ENCODE measurements around the gene SLC35G4.

Gene SLC35G4

GRCh38 chr18:11654736-11655605 is 45.6 kb downstream of the SLC35G4 start:
- TF ChIP-seq KLF9 (tag by site-specific recombination; IDR thresholded peaks at IDR 0.05; ENCODE audit: low read depth) (no peak), CTCF (tag by site-specific recombination; IDR thresholded peaks at IDR 0.05) (peak; percentile 80), ZNF654 (tag by site-specific recombination; IDR thresholded peaks at IDR 0.05; ENCODE audit: low read depth) (peak; percentile 74), KLF1 (tag by site-specific recombination; IDR thresholded peaks at IDR 0.05) (peak; percentile 64)
- ChIA-PET POLR2A (no interaction called here), CTCF (interaction anchor here (0.5 to 6.2 kb wide), 55 partner anchors 8 to 1048 kb away, joined by 3 to 112 read pairs (median 4); partner anchors contain the start of genes GNAL, IMPA2 and PSMG2)
- Histone ChIP-seq H3K4me3 (ENCODE audit: low read depth, low read length) (no peak overlapping the region), H3K9me3 (ENCODE audit: control insufficient read depth, insufficient read depth, low read depth, low read length) (no peaks in the 10 kb centered on the region), H3K4me1 (ENCODE audit: control insufficient read depth, insufficient read depth, low read length) (no peaks in the 10 kb centered on the region), H3K36me3 (ENCODE audit: control insufficient read depth in 2 of 2, insufficient read depth in 1 of 2, low read length in 2 of 2) (no peaks in the 10 kb centered on the region), H3K27ac (ENCODE audit: extremely low read depth, low read depth, low read length) (no peak overlapping the region)

DNA sequence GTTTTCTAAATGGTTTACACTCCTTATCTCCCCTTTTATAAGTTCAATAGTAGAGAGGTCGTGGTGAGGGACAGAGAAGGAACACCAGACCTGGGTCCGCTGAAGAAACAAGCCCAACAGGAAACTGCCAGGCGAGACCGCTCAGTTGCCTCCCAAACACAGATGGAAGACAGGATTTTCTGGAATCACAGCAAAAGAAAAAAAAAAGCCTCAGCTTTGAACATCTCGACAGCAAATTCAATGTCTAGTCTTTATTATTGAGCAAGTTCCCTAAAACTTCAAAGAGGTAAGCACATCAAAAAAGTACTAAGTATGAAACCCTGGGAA is 46.2 kb downstream of the SLC35G4 start:
- Histone ChIP-seq H3K4me3 (ENCODE audit: low read depth, low read length) (no peak overlapping the region), H3K9me3 (ENCODE audit: control insufficient read depth, insufficient read depth, low read depth, low read length) (no peaks in the 10 kb centered on the region), H3K36me3 (ENCODE audit: control insufficient read depth in 2 of 2, insufficient read depth in 1 of 2, low read length in 2 of 2) (no peaks in the 10 kb centered on the region), H3K4me1 (ENCODE audit: control insufficient read depth, insufficient read depth, low read length) (no peaks in the 10 kb centered on the region), H3K27ac (ENCODE audit: extremely low read depth, low read depth, low read length) (no peak overlapping the region)
- ChIA-PET POLR2A (no interaction called here), CTCF (interaction anchor here (0.6 to 6.2 kb wide), 50 partner anchors 8 to 1048 kb away, joined by 3 to 112 read pairs (median 5); partner anchors contain the start of genes GNAL, IMPA2 and PSMG2)
- TF ChIP-seq ZNF530 (tag by site-specific recombination; IDR thresholded peaks at IDR 0.05; ENCODE audit: low read depth) (no peak), ZNF621 (tag by site-specific recombination; IDR thresholded peaks at IDR 0.05) (no peak), ZNF292 (tag by site-specific recombination; IDR thresholded peaks at IDR 0.05; ENCODE audit: borderline replicate concordance, low read depth) (no peak), ZEB2 (tag by site-specific recombination; IDR thresholded peaks at IDR 0.05) (no peak), ZBTB48 (tag by site-specific recombination; IDR thresholded peaks at IDR 0.05) (no peak)
- TF ChIP-seq, protein P1, sequence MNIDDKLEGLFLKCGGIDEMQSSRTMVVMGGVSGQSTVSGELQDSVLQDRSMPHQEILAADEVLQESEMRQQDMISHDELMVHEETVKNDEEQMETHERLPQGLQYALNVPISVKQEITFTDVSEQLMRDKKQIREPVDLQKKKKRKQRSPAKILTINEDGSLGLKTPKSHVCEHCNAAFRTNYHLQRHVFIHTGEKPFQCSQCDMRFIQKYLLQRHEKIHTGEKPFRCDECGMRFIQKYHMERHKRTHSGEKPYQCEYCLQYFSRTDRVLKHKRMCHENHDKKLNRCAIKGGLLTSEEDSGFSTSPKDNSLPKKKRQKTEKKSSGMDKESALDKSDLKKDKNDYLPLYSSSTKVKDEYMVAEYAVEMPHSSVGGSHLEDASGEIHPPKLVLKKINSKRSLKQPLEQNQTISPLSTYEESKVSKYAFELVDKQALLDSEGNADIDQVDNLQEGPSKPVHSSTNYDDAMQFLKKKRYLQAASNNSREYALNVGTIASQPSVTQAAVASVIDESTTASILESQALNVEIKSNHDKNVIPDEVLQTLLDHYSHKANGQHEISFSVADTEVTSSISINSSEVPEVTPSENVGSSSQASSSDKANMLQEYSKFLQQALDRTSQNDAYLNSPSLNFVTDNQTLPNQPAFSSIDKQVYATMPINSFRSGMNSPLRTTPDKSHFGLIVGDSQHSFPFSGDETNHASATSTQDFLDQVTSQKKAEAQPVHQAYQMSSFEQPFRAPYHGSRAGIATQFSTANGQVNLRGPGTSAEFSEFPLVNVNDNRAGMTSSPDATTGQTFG (tag by site-specific recombination; IDR thresholded peaks at IDR 0.05; ENCODE audit: borderline replicate concordance): no peak
- TF ChIP-seq, protein P2, sequence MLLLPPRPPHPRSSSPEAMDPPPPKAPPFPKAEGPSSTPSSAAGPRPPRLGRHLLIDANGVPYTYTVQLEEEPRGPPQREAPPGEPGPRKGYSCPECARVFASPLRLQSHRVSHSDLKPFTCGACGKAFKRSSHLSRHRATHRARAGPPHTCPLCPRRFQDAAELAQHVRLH (tag by site-specific recombination; IDR thresholded peaks at IDR 0.05): no peak
- TF ChIP-seq, protein P3, sequence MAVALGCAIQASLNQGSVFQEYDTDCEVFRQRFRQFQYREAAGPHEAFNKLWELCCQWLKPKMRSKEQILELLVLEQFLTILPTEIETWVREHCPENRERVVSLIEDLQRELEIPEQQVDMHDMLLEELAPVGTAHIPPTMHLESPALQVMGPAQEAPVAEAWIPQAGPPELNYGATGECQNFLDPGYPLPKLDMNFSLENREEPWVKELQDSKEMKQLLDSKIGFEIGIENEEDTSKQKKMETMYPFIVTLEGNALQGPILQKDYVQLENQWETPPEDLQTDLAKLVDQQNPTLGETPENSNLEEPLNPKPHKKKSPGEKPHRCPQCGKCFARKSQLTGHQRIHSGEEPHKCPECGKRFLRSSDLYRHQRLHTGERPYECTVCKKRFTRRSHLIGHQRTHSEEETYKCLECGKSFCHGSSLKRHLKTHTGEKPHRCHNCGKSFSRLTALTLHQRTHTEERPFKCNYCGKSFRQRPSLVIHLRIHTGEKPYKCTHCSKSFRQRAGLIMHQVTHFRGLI (tag by site-specific recombination; IDR thresholded peaks at IDR 0.05): peak; percentile 66; the same call in 1 of the 2 replicates

DNA sequence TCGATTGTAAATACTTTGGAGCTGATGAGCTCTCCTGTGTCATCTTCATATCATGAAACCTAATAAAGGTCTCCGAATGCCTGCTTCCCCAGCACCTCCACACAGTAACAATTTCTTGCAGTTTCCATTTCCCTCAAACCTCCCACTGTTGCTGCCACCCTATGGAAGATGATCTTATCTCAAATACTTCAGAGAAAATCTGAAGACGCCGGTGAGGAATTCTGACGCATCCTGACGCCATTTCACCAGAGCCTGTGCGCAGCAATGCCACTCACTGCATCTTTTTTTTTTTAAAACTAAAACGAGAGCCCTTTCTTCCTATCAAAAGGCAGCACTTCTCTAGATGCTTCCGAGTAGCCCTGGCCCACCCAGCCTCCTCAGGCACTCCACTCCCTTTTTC is 47.8 kb downstream of the SLC35G4 start:
- Histone ChIP-seq H3K4me3 (ENCODE audit: low read depth, low read length) (no peak overlapping the region), H3K9me3 (ENCODE audit: control insufficient read depth, insufficient read depth, low read depth, low read length) (no peaks in the 10 kb centered on the region), H3K4me1 (ENCODE audit: control insufficient read depth, insufficient read depth, low read length) (no peaks in the 10 kb centered on the region), H3K27ac (ENCODE audit: extremely low read depth, low read depth, low read length) (no peak overlapping the region), H3K36me3 (ENCODE audit: control insufficient read depth in 2 of 2, insufficient read depth in 1 of 2, low read length in 2 of 2) (no peaks in the 10 kb centered on the region)
- ChIA-PET POLR2A (no interaction called here), CTCF (interaction anchor here (0.6 to 6.2 kb wide), 10 partner anchors 10 to 382 kb away, joined by 3 to 112 read pairs (median 27); partner anchors contain the start of gene GNAL)
- TF ChIP-seq ZNF624 (tag by site-specific recombination; IDR thresholded peaks at IDR 0.05): no peak
- TF ChIP-seq ZNF837 (tag by site-specific recombination; IDR thresholded peaks at IDR 0.05): no peak
- TF ChIP-seq ZNF37A (tag by site-specific recombination; IDR thresholded peaks at IDR 0.05): no peak
- no peak for TF ChIP-seq ZNF426 (tag by site-specific recombination; IDR thresholded peaks at IDR 0.05)
- no peak for TF ChIP-seq ZNF350 (tag by site-specific recombination; IDR thresholded peaks at IDR 0.05)
- no peak for TF ChIP-seq ZNF768 (tag by site-specific recombination; IDR thresholded peaks at IDR 0.05)
- TF ChIP-seq KLF17 (tag by site-specific recombination; IDR thresholded peaks at IDR 0.05): no peak
- no peak for TF ChIP-seq ZNF571 (tag by site-specific recombination; IDR thresholded peaks at IDR 0.05)
- no peak for TF ChIP-seq ZNF169 (tag by site-specific recombination; IDR thresholded peaks at IDR 0.05)
- no peak for TF ChIP-seq ZNF292 (tag by site-specific recombination; IDR thresholded peaks at IDR 0.05; ENCODE audit: borderline replicate concordance, low read depth)
- TF ChIP-seq ZNF664 (tag by site-specific recombination; IDR thresholded peaks at IDR 0.05): no peak
- TF ChIP-seq KLF16 (tag by site-specific recombination; IDR thresholded peaks at IDR 0.05): no peak
- no peak for TF ChIP-seq ZBTB1 (tag by site-specific recombination; IDR thresholded peaks at IDR 0.05)

Measured in HEK293 (cell line).